ENCODE data around the gene XPNPEP2.

The XPNPEP2 gene

GRCh38 chrX:129788527-129788926 is 49.7 kb downstream of the XPNPEP2 start:
- Mint-ChIP-seq H3K27me3 (ENCODE audit: low read depth, poor library complexity) (peaks cover 9% of the 10 kb centered on the region), H3K27ac (no peak overlapping the region), H3K4me1 (peaks cover 16% of the 10 kb centered on the region), H3K4me3 (no peak overlapping the region), H3K9me3 (peaks cover 30% of the 10 kb centered on the region), H3K36me3 (ENCODE audit: low read depth) (no peaks in the 10 kb centered on the region)
- DNase-seq, result no peak
- no peak for TF ChIP-seq CTCF (IDR thresholded peaks at IDR 0.05)

GRCh38 chrX:129790146-129790545 is 51.4 kb downstream of the XPNPEP2 start:
- DNase-seq, result no peak
- H3K9me3 Mint-ChIP-seq, result peaks cover 29% of the 10 kb centered on the region
- peaks cover 13% of the 10 kb centered on the region for H3K27me3 Mint-ChIP-seq (ENCODE audit: low read depth, poor library complexity)
- no peak overlapping the region for H3K4me3 Mint-ChIP-seq
- H3K4me1 Mint-ChIP-seq, result peaks cover 15% of the 10 kb centered on the region
- TF ChIP-seq CTCF (IDR thresholded peaks at IDR 0.05), result no peak
- no peaks in the 10 kb centered on the region for H3K36me3 Mint-ChIP-seq (ENCODE audit: low read depth)
- H3K27ac Mint-ChIP-seq, result no peak overlapping the region

- H3K27ac Mint-ChIP-seq, result no peak overlapping the region
- DNase-seq, result no peak
- H3K36me3 Mint-ChIP-seq (ENCODE audit: low read depth), result no peaks in the 10 kb centered on the region
- peaks cover 29% of the 10 kb centered on the region for H3K9me3 Mint-ChIP-seq
- H3K27me3 Mint-ChIP-seq (ENCODE audit: low read depth, poor library complexity), result peaks cover 13% of the 10 kb centered on the region
- H3K4me1 Mint-ChIP-seq, result peaks cover 8% of the 10 kb centered on the region
- no peak overlapping the region for H3K4me3 Mint-ChIP-seq
- no peak for TF ChIP-seq CTCF (IDR thresholded peaks at IDR 0.05)
Observed at GRCh38 chrX:129790808-129791207, 52.0 kb downstream of the XPNPEP2 start.

GRCh38 chrX:129791336-129791735 is 52.6 kb downstream of the XPNPEP2 start:
- TF ChIP-seq CTCF (IDR thresholded peaks at IDR 0.05), result no peak
- Mint-ChIP-seq H3K9me3 (peaks cover 29% of the 10 kb centered on the region), H3K4me1 (peaks cover 3% of the 10 kb centered on the region), H3K27ac (no peak overlapping the region), H3K4me3 (no peak overlapping the region), H3K36me3 (ENCODE audit: low read depth) (no peaks in the 10 kb centered on the region), H3K27me3 (ENCODE audit: low read depth, poor library complexity) (peaks cover 13% of the 10 kb centered on the region)
- no peak for DNase-seq

- no peak for DNase-seq
- Mint-ChIP-seq H3K27me3 (ENCODE audit: low read depth, poor library complexity) (peaks cover 11% of the 10 kb centered on the region), H3K4me3 (no peak overlapping the region), H3K9me3 (peaks cover 28% of the 10 kb centered on the region), H3K4me1 (no peaks in the 10 kb centered on the region), H3K36me3 (ENCODE audit: low read depth) (no peaks in the 10 kb centered on the region), H3K27ac (no peak overlapping the region)
- no peak for TF ChIP-seq CTCF (IDR thresholded peaks at IDR 0.05)
Observed at GRCh38 chrX:129791961-129792570, 53.3 kb downstream of the XPNPEP2 start.

GRCh38 chrX:129792586-129793291 is 54.0 kb downstream of the XPNPEP2 start:
- Mint-ChIP-seq H3K36me3 (ENCODE audit: low read depth) (no peaks in the 10 kb centered on the region), H3K9me3 (peaks cover 22% of the 10 kb centered on the region), H3K4me1 (no peaks in the 10 kb centered on the region), H3K27ac (no peak overlapping the region), H3K4me3 (no peak overlapping the region), H3K27me3 (ENCODE audit: low read depth, poor library complexity) (peaks cover 11% of the 10 kb centered on the region)
- TF ChIP-seq CTCF (IDR thresholded peaks at IDR 0.05), result no peak
- DNase-seq, result no peak

Data from nephron progenitor cell (in vitro differentiated cells).